Lower leg skin (tissue), 4 donors: ENCODE data around the gene DCDC2. TPM values are rescaled to one million over a fixed set of nuclear protein-coding genes. Genes with fewer than 3 reads are reported as not detected.
"Not testable (repeated sequence)": the region's sequence is repeated elsewhere in the genome, so short reads cannot be mapped to it uniquely, and the experiment has no call there.

Experiments used
- DNase-seq, 2 donors: peaks; one replicate each; pipeline ENCODE4 v3.0.0-alpha.2; 2019; ENCODE audit warnings: low spot score in 2 of 2
- H3K4me3 ChIP-seq: fragments of 200-600 bp; sonication (generic); 2 replicates; pipeline ENCODE4 v1.5.1; 2017; ENCODE audit warnings: mild to moderate bottlenecking, low read depth; ENCODE audit not compliant: poor library complexity, severe bottlenecking
- CTCF ChIP-seq, 3 donors: fragments of 450-650 bp; IDR thresholded peaks; one replicate each; pipeline ENCODE4 v1.5.1; 2016; ENCODE audit warnings: antibody characterized with exemption in 3 of 3, mild to moderate bottlenecking in 3 of 3, moderate library complexity in 2 of 3
- POLR2A ChIP-seq, 2 donors: fragments of 450-650 bp; IDR thresholded peaks; one replicate each; pipeline ENCODE4 v1.6.1; 2016 to 2017; ENCODE audit warnings: antibody characterized with exemption in 2 of 2, mild to moderate bottlenecking in 1 of 2, moderate library complexity in 1 of 2
- WGBS, 2 donors: methylation state at CpG; one replicate each; pipeline ENCODE4 v1.1.5; 2018; 5-methylcytosine and 5-hydroxymethylcytosine counted together
- intact Hi-C: fragments of 100-400 bp; cut with DNase I; formaldehyde crosslinking; loops from one replicate; pipeline ENCODE4 v1.15.0; 2023; ENCODE audit warnings: low total_unique reads
- total RNA-seq, 4 donors: library from RNA; depleted of rRNA; stranded (reverse); fragments of >200 nt; gene quantifications; one replicate each; pipeline ENCODE4 v1.1.0, GENCODE V29; 2016

DCDC2 gene
- total RNA-seq, 4 donors from 2014 or later: 0.10 to 0.20 TPM; not detected in 2

GRCh38 chr6:24240943-24241342 lies 116.9 kb downstream of the DCDC2 start:
- TF ChIP-seq POLR2A (IDR thresholded peaks at IDR 0.05): no peak
- TF ChIP-seq CTCF (IDR thresholded peaks at IDR 0.05): no peak
- DNase-seq: no peak
- WGBS, 2 donors: 67 to 81% methylated on average over 2 of the region's 2 CpGs
- intact Hi-C loops: no loop called here
- no peak overlapping the region for H3K4me3 ChIP-seq

GRCh38 chr6:24240380-24240928 lies 117.4 kb downstream of the DCDC2 start:
- intact Hi-C loops: no loop called here
- H3K4me3 ChIP-seq: no peak overlapping the region
- no peak for DNase-seq
- 89 to 91% methylated on average over 3 of the region's 3 CpGs for WGBS, 2 donors
- TF ChIP-seq CTCF (IDR thresholded peaks at IDR 0.05) (no peak), POLR2A (IDR thresholded peaks at IDR 0.05) (no peak)

- H3K4me3 ChIP-seq: no peak overlapping the region
- 88 to 93% methylated on average over 3 of the region's 3 CpGs for WGBS, 2 donors
- DNase-seq: no peak
- TF ChIP-seq POLR2A (IDR thresholded peaks at IDR 0.05) (no peak), CTCF (IDR thresholded peaks at IDR 0.05) (no peak)
- intact Hi-C loops: no loop called here
These were observed 119.2 kb downstream of the DCDC2 start for GRCh38 chr6:24238700-24239099.

GRCh38 chr6:24236779-24237178 lies 121.1 kb downstream of the DCDC2 start:
- 69 to 80% methylated on average over 3 of the region's 3 CpGs for WGBS, 2 donors
- DNase-seq, intact Hi-C loops, H3K4me3 ChIP-seq: not testable (repeated sequence)

GRCh38 chr6:24233813-24234442 lies 123.9 kb downstream of the DCDC2 start:
- WGBS, 2 donors: 66 to 69% methylated on average over 6 of the region's 6 CpGs
- no peak for DNase-seq
- no peak for TF ChIP-seq POLR2A (IDR thresholded peaks at IDR 0.05)
- no peak for TF ChIP-seq CTCF (IDR thresholded peaks at IDR 0.05)

GRCh38 chr6:24231438-24231977 lies 126.4 kb downstream of the DCDC2 start:
- DNase-seq: no peak
- WGBS, 2 donors: 55 to 62% methylated on average over 2 of the region's 2 CpGs
- TF ChIP-seq POLR2A (IDR thresholded peaks at IDR 0.05): no peak
- no peak for TF ChIP-seq CTCF (IDR thresholded peaks at IDR 0.05)
- intact Hi-C loops: no loop called here
- H3K4me3 ChIP-seq: no peak overlapping the region

More at GRCh38 chr6:24233813-24234442, 123.9 kb downstream of the DCDC2 start:
- H3K4me3 ChIP-seq: no peak overlapping the region
- intact Hi-C loops: no loop called here
